Smooth muscle cell (in vitro differentiated cells): ENCODE results near the gene PSMB9. TPM values are rescaled to one million over a fixed set of nuclear protein-coding genes. Genes with fewer than 3 reads are reported as not detected.
"Not testable (repeated sequence)": the region's sequence is repeated elsewhere in the genome, so short reads cannot be mapped to it uniquely, and the experiment has no call there.

Experiments used
- DNase-seq: peaks from one replicate; lab custom pipeline; 2025; ENCODE audit not compliant: unreplicated experiment; lab: John Stamatoyannopoulos, UW
- H2AFZ ChIP-seq: fragments of 200-600 bp; sonication (generic); 2 replicates; pipeline ENCODE4 v1.6.0; 2016; ENCODE audit warnings: antibody characterized with exemption, low read depth, mild to moderate bottlenecking
- H3F3A ChIP-seq: fragments of 200-600 bp; sonication (generic); 2 replicates; pipeline ENCODE4 v1.6.0; 2017; ENCODE audit warnings: antibody characterized with exemption, low read depth
- H3K27ac ChIP-seq: fragments of 200-600 bp; sonication (generic); 2 replicates; pipeline ENCODE4 v1.5.1; 2016; ENCODE audit warnings: low read depth, mild to moderate bottlenecking
- H3K27me3 ChIP-seq: fragments of 200-600 bp; sonication (generic); 2 replicates; pipeline ENCODE4 v1.6.1; 2016; ENCODE audit warnings: low read depth, mild to moderate bottlenecking
- H3K36me3 ChIP-seq: fragments of 200-600 bp; sonication (generic); 2 replicates; pipeline ENCODE4 v1.5.1; 2016; ENCODE audit warnings: low read depth
- H3K4me1 ChIP-seq: fragments of 200-600 bp; sonication (generic); 2 replicates; pipeline ENCODE4 v1.5.1; 2016; ENCODE audit warnings: low read depth
- H3K4me2 ChIP-seq: fragments of 200-600 bp; sonication (generic); 2 replicates; pipeline ENCODE4 v1.6.0; 2016; ENCODE audit warnings: mild to moderate bottlenecking
- H3K4me3 ChIP-seq: fragments of 200-600 bp; sonication (generic); 2 replicates; pipeline ENCODE4 v1.5.1; 2016; ENCODE audit warnings: mild to moderate bottlenecking
- H3K79me2 ChIP-seq: fragments of 200-600 bp; sonication (generic); 2 replicates; pipeline ENCODE4 v1.6.0; 2016; ENCODE audit warnings: low read depth, mild to moderate bottlenecking
- H3K9ac ChIP-seq: fragments of 200-600 bp; sonication (generic); 2 replicates; pipeline ENCODE4 v1.6.0; 2016; ENCODE audit warnings: low read depth
- H3K9me3 ChIP-seq: fragments of 200-600 bp; sonication (generic); replicated peaks from 2 replicates; pipeline ENCODE4 v1.5.1; 2016; ENCODE audit warnings: low read depth
- H4K20me1 ChIP-seq: fragments of 200-600 bp; sonication (generic); 2 replicates; pipeline ENCODE4 v1.6.0; 2016; ENCODE audit warnings: low read depth
- CTCF ChIP-seq: fragments of 200-600 bp; sonication (generic); IDR thresholded peaks from 2 replicates; pipeline ENCODE4 v1.5.1; 2017; ENCODE audit warnings: borderline replicate concordance, mild to moderate bottlenecking, antibody characterized with exemption; ENCODE audit not compliant: insufficient read depth, poor library complexity, severe bottlenecking
- WGBS: methylation state at CpG from one replicate; pipeline ENCODE4 v1.1.7; 2016; ENCODE audit warnings: low lambda C conversion rate; 5-methylcytosine and 5-hydroxymethylcytosine counted together
- polyA plus RNA-seq: library from polyadenylated mRNA; unstranded; fragments of >200 nt; fragmentation: Nextera tagmentation; extraction: Ambion mirVana; gene quantifications from 2 replicates; pipeline ENCODE4 v1.2.1, GENCODE V29; 2016
- total RNA-seq: library from RNA; depleted of rRNA; stranded (reverse); fragments of >200 nt; gene quantifications from 2 replicates; pipeline ENCODE4 v1.2.3, GENCODE V29; 2014

The PSMB9 gene
- total RNA-seq (0.63 TPM in 1 of 2 replicates, not detected in the other), polyA plus RNA-seq (1.7 and 2.2 TPM in 2 replicates)

- under 1% methylated on average over 66 of the region's 68 CpGs for WGBS
- Histone ChIP-seq H2AFZ (peak within 1 kb of the TSS; percentile 73), H3F3A (no peaks in the 10 kb centered on the region), H3K4me1 (no peaks in the 10 kb centered on the region), H3K27ac (peak within 1 kb of the TSS; percentile 8), H3K9ac (peak within 1 kb of the TSS; percentile 13), H4K20me1 (no peaks in the 10 kb centered on the region), H3K4me2 (peak within 1 kb of the TSS; percentile 88), H3K79me2 (no peaks in the 10 kb centered on the region), H3K27me3 (peaks cover 68% of the 10 kb centered on the region), H3K36me3 (no peaks in the 10 kb centered on the region), H3K9me3 (no peaks in the 10 kb centered on the region), H3K4me3 (peak within 1 kb of the TSS; percentile 70)
- peak; percentile 97 for DNase-seq
- peak; percentile 50 for TF ChIP-seq CTCF
Measured at GRCh38 chr6:32853541-32854375, at the start of gene PSMB9, which contains the start of gene TAP1. Gene PSMB9, plus strand, starts transcription at chr6:32854192. Its CDS starts 38 bp downstream, at chr6:32854230. Gene TAP1, minus strand, starts transcription at chr6:32853704. Its CDS starts 68 bp downstream, at chr6:32853636.

GRCh38 chr6:32805404-32805803, 48.6 kb upstream of the PSMB9 start:
- peaks cover 52% of the 10 kb centered on the region for H3K27me3 ChIP-seq
- H2AFZ ChIP-seq, H3K27ac ChIP-seq, H4K20me1 ChIP-seq, H3K4me3 ChIP-seq, H3K4me1 ChIP-seq, DNase-seq, H3K9ac ChIP-seq, H3K36me3 ChIP-seq, H3K79me2 ChIP-seq, H3K4me2 ChIP-seq, H3K9me3 ChIP-seq, H3F3A ChIP-seq: not testable (repeated sequence)

GRCh38 chr6:32807020-32807580, 46.9 kb upstream of the PSMB9 start:
- H3K79me2 ChIP-seq, result no peaks in the 10 kb centered on the region
- no peak for TF ChIP-seq CTCF
- no peak overlapping the region for H3K4me3 ChIP-seq
- H3K4me1 ChIP-seq, result no peaks in the 10 kb centered on the region
- H3K9ac ChIP-seq, result no peak overlapping the region
- no peak overlapping the region for H3K27ac ChIP-seq
- H3K9me3 ChIP-seq, result no peaks in the 10 kb centered on the region
- WGBS, result 77% methylated on average over 5 of the region's 5 CpGs
- H4K20me1 ChIP-seq, result no peaks in the 10 kb centered on the region
- no peaks in the 10 kb centered on the region for H3F3A ChIP-seq
- no peak for DNase-seq
- H3K4me2 ChIP-seq, result no peak overlapping the region
- H3K36me3 ChIP-seq, result no peaks in the 10 kb centered on the region
- peaks cover 38% of the 10 kb centered on the region for H3K27me3 ChIP-seq
- H2AFZ ChIP-seq, result no peak overlapping the region

- 0% methylated on average over 1 of the region's 1 CpG for WGBS
- H3F3A ChIP-seq, result no peaks in the 10 kb centered on the region
- DNase-seq, result no peak
- no peaks in the 10 kb centered on the region for H3K4me1 ChIP-seq
- H3K27ac ChIP-seq, result no peak overlapping the region
- H3K36me3 ChIP-seq, result no peaks in the 10 kb centered on the region
- no peaks in the 10 kb centered on the region for H3K79me2 ChIP-seq
- no peak overlapping the region for H2AFZ ChIP-seq
- H3K9ac ChIP-seq, result no peak overlapping the region
- no peak for TF ChIP-seq CTCF
- no peaks in the 10 kb centered on the region for H3K9me3 ChIP-seq
- peaks cover 27% of the 10 kb centered on the region for H3K27me3 ChIP-seq
- H3K4me3 ChIP-seq, result no peak overlapping the region
- no peaks in the 10 kb centered on the region for H4K20me1 ChIP-seq
- no peak overlapping the region for H3K4me2 ChIP-seq
Measured at GRCh38 chr6:32809171-32809570, 44.8 kb upstream of the PSMB9 start.
